HG03103 (cell line): Measurements from ENCODE around the gene TIGD1.

Experiments used
- ATAC-seq: cut with Tn5 transposase; IDR thresholded peaks from one replicate; pipeline ENCODE4 v1.9.1; 2021; ENCODE audit warnings: low read depth; ENCODE audit not compliant: unreplicated experiment

TIGD1 gene

DNA sequence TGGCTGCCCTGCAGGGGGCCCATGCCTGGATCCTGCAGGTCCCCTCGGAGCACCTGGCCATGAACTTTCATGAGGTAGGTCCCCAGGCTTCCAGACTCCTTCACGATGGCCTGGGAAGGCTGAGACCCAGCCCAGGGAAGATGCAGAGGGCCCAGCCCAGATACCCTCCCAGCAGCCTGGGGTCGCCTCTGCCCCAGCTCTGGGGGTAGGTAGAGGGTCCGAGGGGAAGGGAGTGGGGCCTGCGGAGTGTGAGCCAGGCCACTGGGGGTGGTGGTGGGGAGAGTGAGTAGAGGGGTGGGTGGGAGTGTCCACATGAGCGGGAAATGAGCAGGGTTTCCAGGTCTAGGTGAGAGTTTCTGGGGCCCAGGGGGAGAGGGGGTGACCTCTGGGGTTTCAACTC is 25.6 kb downstream of the TIGD1 start:
- no peak for ATAC-seq

DNA sequence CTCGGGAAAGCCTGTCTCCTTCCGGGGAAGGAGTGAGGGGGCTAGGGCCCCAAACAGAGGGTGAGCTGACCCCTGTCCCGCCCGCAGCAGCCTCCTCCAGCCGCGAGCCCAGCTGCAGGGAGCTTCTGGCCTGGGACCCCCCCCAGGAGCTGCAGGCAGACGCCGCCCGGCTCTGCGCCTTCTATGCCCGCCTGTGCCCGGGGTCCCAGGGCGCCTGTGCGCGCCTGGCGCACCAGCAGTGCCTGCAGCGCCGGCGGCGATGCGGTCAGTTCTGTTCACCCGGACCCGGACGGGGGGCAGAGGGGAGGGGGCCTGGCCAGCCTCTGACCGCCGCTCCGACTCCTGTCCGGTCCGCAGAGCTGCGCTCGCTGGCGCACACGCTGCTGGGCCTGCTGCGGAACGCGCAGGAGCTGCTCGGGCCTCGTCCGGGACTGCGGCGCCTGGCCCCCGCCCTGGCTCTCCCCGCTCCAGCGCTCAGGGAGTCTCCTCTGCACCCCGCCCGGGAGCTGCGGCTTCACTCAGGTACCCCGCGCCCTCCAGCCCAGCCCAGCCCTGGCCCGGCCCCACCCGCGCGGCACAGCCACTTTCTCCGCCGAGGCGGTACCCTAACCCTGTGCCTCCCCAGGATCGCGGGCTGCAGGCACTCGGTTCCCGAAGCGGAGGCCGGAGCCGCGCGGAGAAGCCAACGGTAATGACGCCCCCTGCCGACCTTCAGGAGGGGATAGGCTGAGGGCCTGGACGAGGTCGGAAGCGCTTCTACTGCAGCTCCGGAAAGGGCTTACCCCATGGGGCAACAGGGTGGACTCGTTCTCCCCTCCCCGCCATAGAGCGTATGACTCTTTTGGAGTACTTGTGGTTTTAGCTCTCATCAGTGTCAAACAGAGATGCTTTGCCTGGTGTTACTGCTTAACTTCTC is 26.4 kb downstream of the TIGD1 start:
- no peak for ATAC-seq

DNA sequence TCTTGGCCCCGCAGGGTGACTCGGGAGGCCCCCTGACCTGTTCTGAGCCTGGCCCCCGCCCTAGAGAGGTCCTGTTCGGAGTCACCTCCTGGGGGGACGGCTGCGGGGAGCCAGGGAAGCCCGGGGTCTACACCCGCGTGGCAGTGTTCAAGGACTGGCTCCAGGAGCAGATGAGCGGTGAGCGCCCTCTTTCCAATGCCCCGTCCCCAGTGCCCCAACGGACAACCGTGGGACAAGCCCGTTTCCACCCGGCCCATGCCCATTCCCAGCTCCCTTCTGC is 27.0 kb downstream of the TIGD1 start:
- ATAC-seq = no peak

DNA sequence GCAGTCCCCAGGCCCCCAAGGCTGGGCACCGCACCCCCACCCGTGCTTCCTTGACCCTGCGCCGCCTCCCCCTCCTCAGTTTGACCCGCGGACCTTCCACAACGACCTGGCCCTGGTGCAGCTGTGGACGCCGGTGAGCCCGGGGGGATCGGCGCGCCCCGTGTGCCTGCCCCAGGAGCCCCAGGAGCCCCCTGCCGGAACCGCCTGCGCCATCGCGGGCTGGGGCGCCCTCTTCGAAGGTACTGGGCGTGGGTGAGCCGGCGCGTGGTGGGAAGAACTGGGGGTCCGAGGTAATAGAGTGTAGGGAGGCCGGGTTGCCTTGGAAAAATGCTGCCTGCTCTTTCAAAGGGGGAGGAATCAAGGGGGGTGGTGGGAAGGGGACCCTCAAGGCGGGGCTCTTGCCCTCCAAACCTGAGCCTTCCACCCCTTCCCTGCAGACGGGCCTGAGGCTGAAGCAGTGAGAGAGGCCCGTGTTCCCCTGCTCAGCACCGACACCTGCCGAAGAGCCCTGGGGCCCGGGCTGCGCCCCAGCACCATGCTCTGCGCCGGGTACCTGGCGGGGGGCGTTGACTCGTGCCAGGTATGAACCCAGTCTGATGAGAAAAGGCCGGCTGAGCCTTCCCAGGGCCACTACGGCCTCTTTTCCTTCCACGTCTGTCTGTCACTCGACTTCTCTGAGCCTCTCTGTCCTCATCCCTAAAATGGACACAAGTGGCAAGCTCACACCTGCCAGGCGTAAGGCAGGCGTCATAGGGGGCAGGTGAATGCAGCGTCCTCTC is 27.5 kb downstream of the TIGD1 start:
- ATAC-seq = no peak

DNA sequence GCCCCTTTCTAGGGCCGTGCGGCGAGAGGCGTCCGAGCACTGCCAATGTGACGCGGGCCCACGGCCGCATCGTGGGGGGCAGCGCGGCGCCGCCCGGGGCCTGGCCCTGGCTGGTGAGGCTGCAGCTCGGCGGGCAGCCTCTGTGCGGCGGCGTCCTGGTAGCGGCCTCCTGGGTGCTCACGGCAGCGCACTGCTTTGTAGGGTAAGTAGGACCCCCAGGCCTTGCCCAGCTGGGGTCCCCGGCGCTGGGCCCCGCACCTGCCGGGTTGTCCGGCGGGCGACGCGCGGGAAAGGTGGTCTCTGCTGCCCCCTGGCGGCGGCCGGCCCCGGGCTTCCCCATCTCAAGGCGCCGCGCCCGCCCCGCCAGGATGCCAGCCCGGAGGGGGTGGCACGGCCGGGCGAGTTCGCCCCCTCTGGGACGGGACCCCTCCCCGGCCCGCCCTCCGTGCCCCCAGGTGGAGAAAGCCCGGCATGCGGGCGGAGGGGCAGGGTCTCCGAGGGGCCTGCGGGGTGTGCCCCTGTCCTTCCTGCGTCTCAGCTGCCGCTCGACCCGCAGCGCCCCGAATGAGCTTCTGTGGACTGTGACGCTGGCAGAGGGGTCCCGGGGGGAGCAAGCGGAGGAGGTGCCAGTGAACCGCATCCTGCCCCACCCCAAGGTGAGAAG is 28.3 kb downstream of the TIGD1 start:
- ATAC-seq = no peak

DNA sequence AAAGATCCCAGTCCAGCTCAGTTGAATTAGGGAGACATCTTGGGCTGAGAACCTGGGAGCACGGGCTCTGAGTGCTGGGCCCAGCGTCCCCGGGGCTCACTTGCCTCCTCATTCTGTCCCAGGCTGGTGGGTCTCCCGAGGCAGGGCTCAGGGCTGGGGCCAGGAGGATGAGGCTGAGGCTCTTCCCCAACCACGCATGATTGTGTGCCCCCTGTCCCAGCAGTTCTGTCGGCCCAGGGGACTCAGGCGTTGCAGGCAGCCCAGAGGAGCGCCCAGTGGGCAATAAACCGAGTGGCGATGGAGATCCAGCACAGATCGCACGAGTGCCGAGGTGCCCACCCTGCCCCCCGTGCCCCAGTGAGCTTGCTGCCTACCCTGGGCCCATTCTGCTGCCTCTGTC is 29.3 kb downstream of the TIGD1 start:
- no peak for ATAC-seq

DNA sequence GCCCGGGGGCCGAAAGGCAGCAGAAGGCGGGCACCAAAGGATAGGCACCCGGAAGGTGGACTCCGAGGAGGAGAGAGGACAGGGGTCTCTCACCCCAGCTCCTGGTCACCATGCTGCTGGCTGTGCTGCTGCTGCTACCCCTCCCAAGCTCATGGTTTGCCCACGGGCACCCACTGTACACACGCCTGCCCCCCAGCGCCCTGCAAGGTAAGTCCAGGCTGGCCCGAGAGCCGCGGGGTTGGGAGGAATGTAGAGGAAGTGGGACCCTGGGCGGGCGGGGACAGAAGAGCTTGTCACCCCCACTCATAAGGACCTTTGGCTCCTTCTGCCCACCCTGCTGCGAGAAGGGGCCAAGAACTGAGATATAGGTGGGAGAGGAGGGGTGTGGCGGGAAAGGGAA is 29.9 kb downstream of the TIGD1 start:
- ATAC-seq = no peak

DNA sequence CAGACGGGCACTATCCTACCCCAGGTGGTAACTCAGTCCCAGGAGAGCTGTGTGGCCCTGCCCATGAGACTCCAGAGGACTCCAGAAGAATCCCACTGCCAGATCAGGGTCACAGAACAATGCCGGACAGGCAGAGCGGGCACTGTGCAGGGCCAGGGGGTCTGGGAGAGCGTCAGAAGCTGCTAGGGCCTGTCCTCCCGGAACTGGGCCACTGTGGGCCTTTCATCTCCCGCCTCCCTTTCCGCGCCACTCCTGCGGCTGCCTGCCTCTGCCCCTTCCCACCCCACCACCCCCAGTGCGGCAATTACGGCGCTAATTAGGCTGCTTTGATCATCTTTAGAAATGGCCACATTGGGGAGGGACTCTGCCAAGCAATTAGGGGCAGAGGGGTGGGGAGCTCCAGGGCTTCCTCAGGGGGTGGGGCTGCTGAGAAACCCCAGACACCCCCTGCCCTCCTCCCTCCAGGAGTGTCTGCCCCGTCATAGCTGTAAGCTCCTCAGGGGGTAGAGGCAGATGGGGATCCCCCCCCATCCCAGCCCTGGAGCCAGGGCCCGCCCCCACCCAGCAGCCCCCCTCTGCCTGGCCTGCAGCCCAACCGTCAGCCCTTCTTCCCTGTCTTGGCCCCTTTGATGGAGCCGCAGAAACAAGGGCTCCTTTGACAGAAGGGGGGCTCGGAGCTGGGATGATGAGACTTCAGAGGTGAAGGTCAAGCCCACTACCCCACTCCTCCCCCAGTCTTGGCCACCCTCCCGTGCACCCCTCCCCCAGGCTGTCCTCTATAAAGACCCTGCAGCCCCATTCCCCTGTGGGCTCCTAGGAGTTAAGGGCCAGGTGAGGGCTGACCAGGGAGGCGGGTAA is 30.5 kb downstream of the TIGD1 start, which contains the start of gene PRSS56:
TSS of gene PRSS56 (plus strand) at position 808 of the 858 bp plus-strand sequence. CDS start 211 bp downstream, outside the sequence.
- no peak for ATAC-seq

DNA sequence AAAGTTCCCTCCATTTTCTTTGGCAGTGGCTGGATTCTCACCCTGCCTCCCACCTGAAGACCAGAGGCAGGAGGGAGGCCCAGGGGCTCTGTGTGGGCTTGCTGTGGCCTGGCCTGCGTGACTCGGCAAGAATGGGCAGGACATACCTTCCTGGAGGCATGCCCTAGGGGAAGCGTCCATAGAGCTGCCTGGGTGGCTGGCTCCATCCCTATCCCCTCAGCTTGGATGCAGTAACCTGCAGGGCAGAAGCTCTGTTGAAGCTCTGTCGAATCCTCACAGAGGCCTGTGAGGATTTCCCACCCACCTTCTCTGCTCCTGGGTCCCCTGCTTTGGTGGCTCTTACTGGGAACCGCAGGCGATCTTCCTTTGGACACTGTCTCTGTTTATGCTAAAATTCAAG is 31.5 kb downstream of the TIGD1 start:
- ATAC-seq = no peak

DNA sequence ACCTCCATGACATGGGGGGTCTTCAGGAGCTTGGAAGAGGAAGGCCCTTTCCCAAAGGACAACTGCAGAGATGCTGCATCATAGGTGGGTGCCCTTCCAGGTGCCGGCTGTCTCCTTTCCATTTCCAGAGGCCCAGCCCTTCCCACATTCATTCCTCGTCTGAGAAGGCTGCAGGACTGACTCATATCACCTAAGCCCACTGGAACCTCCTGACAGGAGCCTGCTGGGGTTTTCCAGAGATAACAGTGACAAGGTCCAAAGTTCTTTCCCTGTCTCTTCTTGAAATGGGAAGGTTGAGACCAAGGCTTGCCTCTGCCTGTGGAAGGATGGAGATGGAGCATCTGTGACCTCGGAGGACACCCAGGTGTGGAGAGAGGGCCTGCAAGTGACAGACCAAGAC is 33.8 kb downstream of the TIGD1 start:
- no peak for ATAC-seq

DNA sequence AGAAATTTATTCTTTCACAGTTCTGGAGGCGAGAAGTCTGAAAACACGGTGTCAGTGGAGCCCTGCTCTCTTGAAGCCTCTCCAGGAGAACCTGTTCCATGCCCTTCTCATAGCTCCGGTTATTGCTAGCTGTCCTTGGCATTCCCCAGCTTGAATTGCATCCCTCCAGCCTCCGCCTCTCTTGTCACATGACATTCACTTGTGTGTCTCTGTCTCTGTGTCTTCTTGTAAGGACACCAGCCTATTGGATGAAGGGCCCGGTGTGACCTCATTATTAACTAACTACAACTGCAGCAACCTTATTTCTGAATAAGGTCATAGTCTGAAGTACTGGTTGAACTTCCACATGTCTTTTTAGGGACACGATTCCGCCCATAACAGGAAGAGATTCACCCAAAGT is 34.7 kb downstream of the TIGD1 start:
- no peak for ATAC-seq

DNA sequence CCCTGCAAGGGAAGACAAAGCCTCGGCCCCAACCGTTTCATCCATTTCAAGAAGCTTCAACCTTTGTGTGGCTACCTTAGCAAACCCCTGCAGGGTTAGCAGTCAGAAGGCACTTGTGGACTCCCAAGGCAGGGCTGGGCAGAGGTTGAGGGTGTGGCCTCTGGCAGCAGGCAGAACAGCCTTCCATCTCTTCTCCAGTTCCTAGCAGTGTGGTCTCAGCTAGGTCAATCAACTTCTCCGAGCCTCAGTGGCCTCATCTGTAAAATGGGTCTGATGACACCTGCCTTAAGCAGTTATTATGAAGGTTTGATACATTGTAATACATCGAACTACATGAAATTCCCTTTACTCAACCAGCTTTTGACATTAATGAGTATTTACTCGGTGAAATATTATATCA is 37.0 kb downstream of the TIGD1 start:
- ATAC-seq = no peak

DNA sequence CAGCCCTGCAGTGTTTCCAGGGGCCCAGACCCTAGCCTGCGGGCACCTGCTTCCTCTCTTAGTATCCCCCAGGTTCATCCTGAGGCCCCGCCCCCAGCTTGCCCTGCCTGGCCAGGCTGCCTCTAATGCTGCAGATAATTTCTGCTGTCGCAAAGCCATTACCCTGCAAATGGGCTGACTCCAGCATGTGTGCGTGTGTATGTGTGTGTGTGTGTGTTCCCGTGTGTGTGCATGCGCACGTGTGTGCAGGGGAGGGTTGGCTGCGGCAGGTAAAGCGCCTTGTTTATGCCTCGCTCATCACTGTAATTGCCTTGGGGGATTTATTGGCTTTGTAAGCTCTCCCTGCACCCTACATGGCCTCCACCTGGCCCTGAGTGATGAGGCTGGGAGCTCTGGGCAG is 37.8 kb downstream of the TIGD1 start:
- no peak for ATAC-seq

DNA sequence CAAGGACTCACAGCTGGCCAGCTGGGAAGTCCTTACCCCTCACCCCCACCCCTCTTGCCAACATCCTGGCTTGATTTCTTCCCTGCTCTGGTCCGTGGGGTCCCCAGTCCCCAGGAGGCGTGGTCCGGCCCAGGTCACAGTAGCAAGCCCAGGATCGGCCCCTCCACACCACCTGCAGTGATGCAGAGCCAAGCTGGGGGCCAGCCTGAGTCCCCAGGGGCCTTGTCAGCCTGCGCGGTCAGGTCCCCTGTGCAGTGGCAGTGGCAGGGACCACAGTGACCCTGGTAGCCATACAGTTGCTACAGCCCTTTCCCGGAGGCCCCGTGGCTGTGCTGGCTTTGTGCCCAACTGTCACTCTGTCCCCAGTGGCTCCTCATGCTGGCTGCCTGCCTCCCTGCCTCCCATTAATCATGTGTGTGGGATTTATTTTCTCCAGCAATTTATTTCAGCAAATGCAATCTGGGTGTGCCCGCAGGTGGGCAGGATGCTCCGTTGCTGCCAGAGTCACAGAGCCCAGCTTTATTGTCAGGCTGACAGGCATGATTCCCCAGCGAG is 38.9 kb downstream of the TIGD1 start:
- ATAC-seq = no peak

DNA sequence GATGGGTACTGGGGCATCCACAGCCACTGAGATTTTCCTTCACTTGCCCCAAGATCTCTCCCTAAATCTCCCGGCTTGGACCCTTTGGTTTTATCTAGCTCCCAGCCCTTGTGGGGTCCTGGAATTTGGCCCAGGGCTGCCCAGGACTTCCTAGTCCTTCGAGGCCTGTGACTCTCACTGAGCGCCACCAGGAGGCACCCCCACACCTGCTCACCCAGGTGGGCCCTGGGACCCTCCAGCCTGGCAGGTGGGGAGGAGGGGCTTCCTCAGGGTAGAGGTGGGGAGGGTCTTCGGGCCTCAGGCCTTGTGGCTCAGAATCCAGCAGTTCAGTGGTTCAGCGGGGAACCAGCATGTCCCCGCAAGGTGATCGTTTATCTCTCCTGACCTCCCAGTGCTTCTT is 42.1 kb downstream of the TIGD1 start:
- ATAC-seq = no peak

DNA sequence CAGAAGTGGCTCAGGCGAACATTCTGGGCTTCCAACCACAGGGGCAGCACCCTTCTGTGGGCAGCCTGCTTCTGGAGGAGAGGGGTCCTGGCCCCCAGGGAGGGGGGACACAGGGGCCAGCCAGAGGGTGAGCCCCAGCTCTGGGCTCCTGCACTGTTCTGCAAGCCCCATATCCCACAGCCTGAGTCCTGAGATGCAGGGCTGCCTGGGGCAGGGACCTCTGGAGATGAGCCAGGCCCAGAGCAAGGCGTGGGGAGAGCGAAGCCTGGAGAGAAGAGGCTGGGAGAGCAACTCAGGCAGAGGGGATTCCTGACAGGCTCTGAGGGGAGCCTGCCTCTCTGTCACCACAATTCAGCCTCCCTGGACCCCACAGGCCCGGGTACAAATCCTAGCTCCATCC is 43.6 kb downstream of the TIGD1 start:
- no peak for ATAC-seq

DNA sequence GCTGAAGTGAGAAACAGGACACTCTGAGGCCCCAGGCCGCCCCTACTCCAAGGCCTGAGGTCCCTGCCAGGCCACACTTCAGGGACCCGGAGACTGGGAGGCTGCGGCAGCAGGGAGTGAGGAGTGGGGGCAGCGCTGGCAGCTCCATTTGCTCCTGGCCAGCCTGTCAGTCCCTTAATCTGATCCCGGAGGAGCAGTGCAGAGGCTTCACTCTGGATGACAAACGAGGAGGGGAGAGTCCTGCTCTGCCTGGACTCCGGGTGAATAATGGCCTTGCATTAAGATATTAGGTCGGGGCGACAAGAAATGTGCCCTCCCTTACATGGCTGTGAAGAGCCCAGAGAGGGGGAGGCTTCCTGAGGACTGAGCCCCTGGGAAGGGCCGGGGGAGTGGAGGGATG is 44.5 kb downstream of the TIGD1 start:
- ATAC-seq = no peak

DNA sequence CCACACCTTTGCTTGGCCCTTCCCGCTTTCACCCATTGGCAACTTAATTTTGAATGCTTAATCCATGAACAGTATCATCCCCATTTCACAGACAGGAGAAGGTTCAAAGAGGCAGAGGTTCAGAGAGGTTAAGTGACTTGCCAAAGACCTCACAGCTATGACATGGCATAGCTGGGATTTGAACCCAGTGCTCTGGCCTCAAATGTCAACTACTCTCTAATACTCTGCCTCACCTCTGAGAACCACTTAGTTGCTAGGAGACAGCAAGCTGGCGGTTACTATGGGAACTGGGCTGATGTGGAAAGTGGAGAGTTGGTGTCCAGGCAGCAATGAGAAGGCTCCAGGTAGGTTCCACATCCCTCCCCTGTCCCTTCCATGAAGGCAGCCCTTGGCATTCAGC is 45.9 kb downstream of the TIGD1 start:
- no peak for ATAC-seq

DNA sequence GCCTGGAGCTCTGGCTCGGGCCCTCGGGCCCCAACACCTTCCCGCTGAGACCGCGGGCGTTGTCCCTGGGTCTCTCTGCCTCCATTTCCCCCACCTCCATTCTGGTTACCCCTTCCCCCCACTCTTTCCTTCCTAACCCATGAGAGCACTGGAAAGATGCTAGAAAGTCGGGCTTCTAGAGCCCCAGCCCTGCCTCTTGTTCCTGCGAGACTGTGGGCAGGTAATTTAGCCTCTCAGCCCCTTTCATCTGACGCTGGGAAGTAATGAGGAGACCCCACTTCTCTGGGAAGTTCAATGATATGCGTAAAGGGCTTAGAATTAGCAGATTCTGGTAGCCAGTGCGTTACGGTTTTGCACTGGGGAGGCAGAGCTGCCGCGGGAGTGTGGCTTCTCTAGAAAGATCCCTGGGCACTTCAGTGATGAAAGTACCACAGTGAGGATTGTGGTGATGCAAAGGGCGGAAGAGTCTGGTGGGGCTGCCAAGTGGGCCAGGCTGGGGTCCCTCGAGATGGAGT is 46.5 kb downstream of the TIGD1 start:
- ATAC-seq = no peak
